Loucy (cell line): ENCODE results near the gene RUVBL2.
A peak's percentile ranks its signal among the peaks of the same experiment; 100 is the strongest.

Experiments used
- H2AFZ ChIP-seq: fragments of 200-600 bp; sonication (generic); 2 replicates; pipeline ENCODE4 v1.6.0; 2016; ENCODE audit warnings: antibody characterized with exemption, mild to moderate bottlenecking, low read length, moderate library complexity
- H3F3A ChIP-seq: fragments of 200-600 bp; 2 replicates; pipeline ENCODE4 v1.6.0; 2016; ENCODE audit warnings: antibody characterized with exemption, low read depth, mild to moderate bottlenecking
- H3K27me3 ChIP-seq: fragments of 200-600 bp; sonication (generic); 2 replicates; pipeline ENCODE4 v1.6.1; 2014; ENCODE audit warnings: low read length, mild to moderate bottlenecking; ENCODE audit not compliant: insufficient read depth, poor library complexity, severe bottlenecking
- H3K36me3 ChIP-seq: fragments of 200-600 bp; sonication (generic); 2 replicates; pipeline ENCODE4 v1.6.1; 2016; ENCODE audit warnings: low read length; ENCODE audit not compliant: insufficient read depth
- H3K4me1 ChIP-seq: fragments of 200-600 bp; sonication (generic); 2 replicates; pipeline ENCODE4 v1.5.1; 2014; ENCODE audit warnings: low read length, mild to moderate bottlenecking; ENCODE audit not compliant: insufficient read depth, poor library complexity, severe bottlenecking
- H3K4me2 ChIP-seq: fragments of 200-600 bp; sonication (generic); 2 replicates; pipeline ENCODE4 v1.6.0; 2014; ENCODE audit warnings: antibody characterized with exemption, low read length, low read depth, mild to moderate bottlenecking; ENCODE audit not compliant: poor library complexity, severe bottlenecking
- H3K4me3 ChIP-seq: fragments of 200-600 bp; sonication (generic); 2 replicates; pipeline ENCODE4 v1.5.1; 2014; ENCODE audit warnings: low read length, mild to moderate bottlenecking, mixed read lengths; ENCODE audit not compliant: poor library complexity, severe bottlenecking
- H3K79me2 ChIP-seq: fragments of 200-600 bp; sonication (generic); 2 replicates; pipeline ENCODE4 v1.6.1; 2014; ENCODE audit warnings: low read length; ENCODE audit not compliant: insufficient read depth
- H3K9ac ChIP-seq: fragments of 200-600 bp; sonication (generic); 2 replicates; pipeline ENCODE4 v1.6.0; 2014; ENCODE audit warnings: mild to moderate bottlenecking, low read depth, low read length, moderate library complexity; ENCODE audit not compliant: poor library complexity, severe bottlenecking
- H3K9me2 ChIP-seq: fragments of 200-600 bp; sonication (generic); replicated peaks from 2 replicates; pipeline ENCODE4 v1.6.1; 2016; ENCODE audit warnings: low read depth, low read length, mixed read lengths
- H3K9me3 ChIP-seq: fragments of 200-600 bp; sonication (generic); 2 replicates; pipeline ENCODE4 v1.6.1; 2014; ENCODE audit warnings: mild to moderate bottlenecking, antibody characterized with exemption, low read length, low read depth; ENCODE audit not compliant: insufficient read depth
- H4K20me1 ChIP-seq: fragments of 200-600 bp; sonication (generic); 2 replicates; pipeline ENCODE4 v1.6.0; 2014; ENCODE audit warnings: antibody characterized with exemption, low read length, mild to moderate bottlenecking; ENCODE audit not compliant: insufficient read depth, poor library complexity, severe bottlenecking
- CTCF ChIP-seq: fragments of 200-600 bp; sonication (generic); conservative IDR thresholded peaks from 2 replicates; pipeline ENCODE4 v1.5.1; 2014; ENCODE audit warnings: mild to moderate bottlenecking, antibody characterized with exemption, low read length
- EZH2phosphoT487 ChIP-seq: fragments of 200-600 bp; IDR thresholded peaks from 2 replicates; pipeline ENCODE4 v1.6.1; 2018; ENCODE audit warnings: antibody characterized with exemption, mild to moderate bottlenecking, moderate library complexity, borderline replicate concordance

The RUVBL2 gene

DNA sequence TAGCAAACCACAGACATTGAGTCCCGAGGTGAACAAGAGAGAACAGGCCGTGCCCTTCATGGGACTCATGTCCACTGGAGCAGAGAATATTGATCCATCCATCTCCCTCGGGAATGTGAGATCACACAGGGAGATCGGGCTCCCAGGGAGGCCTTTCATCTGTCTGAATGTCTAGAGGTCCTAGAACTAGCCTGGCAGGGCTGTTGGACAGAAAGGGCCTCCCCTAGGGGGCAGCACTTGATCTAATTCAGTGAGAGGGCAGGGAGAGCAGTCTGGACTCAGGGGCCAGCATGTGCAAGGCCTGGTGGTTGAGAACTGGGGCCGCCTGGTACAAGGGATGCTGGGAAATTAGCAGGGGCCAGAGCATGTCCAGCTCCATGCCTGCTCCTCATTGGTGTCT lies 4.3 kb downstream of the RUVBL2 start:
- H3K4me2 ChIP-seq, result no peak overlapping the region
- no peak overlapping the region for H3K9ac ChIP-seq
- no peak overlapping the region for H2AFZ ChIP-seq
- no peaks in the 10 kb centered on the region for H3F3A ChIP-seq
- H3K9me3 ChIP-seq, result no peaks in the 10 kb centered on the region
- H3K79me2 ChIP-seq, result peaks cover 56% of the 10 kb centered on the region
- TF ChIP-seq EZH2phosphoT487 (no peak), CTCF (peak; percentile 79)
- H3K27me3 ChIP-seq, result no peaks in the 10 kb centered on the region
- H3K9me2 ChIP-seq, result no peaks in the 10 kb centered on the region
- peaks cover 2% of the 10 kb centered on the region; the same call in 1 of the 2 replicates for H3K36me3 ChIP-seq
- H3K4me1 ChIP-seq, result peaks cover 7% of the 10 kb centered on the region
- no peak overlapping the region for H3K4me3 ChIP-seq
- peaks cover 27% of the 10 kb centered on the region for H4K20me1 ChIP-seq

DNA sequence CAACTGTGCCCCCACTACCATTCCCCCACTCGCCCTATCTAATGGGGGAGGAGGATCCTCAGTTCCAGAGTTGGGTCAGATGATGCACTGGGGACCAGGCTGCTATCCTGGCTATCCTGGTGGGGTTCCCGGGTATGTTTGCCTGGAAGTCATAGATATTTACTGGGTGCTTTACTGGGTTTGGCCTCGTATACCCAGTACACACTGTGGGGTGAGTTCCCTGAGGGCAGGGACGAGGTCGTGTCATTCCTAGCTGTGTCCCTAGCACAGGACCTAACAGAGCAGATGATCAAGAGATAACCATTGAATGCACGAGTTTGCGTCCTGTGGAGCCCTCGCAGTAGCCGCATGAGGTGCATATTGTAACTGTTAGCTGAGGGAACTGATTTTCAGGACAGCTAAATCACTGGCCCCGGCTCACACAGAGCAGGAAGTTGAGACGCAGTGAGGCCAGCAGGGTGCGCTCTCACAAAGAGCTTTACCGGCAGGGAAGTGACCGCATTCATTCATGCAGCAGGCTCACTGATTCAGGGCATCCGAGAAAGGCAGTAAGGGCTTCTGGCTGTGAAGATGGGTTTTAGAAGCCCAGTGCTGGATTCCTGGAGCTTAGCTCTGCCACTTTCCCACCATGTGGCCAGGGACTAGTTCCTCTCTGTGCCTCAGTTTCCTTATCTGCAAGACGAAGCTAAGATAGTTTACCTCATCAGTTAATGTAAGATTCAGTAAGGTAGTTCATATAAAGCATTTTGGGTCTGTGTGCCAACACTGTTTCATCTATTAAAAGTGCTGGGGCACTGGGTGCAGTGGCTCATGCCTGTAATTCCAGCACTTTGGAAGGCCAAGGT lies 6.0 kb downstream of the RUVBL2 start:
- H3F3A ChIP-seq, result no peaks in the 10 kb centered on the region
- peaks cover 7% of the 10 kb centered on the region for H3K4me1 ChIP-seq
- TF ChIP-seq CTCF (peak; percentile 76), EZH2phosphoT487 (no peak)
- H3K27me3 ChIP-seq, result no peaks in the 10 kb centered on the region
- no peak overlapping the region for H3K9ac ChIP-seq
- peaks cover 15% of the 10 kb centered on the region; the same call in 1 of the 2 replicates for H3K36me3 ChIP-seq
- no peak overlapping the region for H2AFZ ChIP-seq
- no peaks in the 10 kb centered on the region for H3K9me2 ChIP-seq
- H4K20me1 ChIP-seq, result peaks cover 22% of the 10 kb centered on the region
- peaks cover 45% of the 10 kb centered on the region for H3K79me2 ChIP-seq
- no peak overlapping the region for H3K4me3 ChIP-seq
- no peaks in the 10 kb centered on the region for H3K9me3 ChIP-seq
- H3K4me2 ChIP-seq, result no peak overlapping the region

- Histone ChIP-seq H3K4me3 (no peak overlapping the region), H3F3A (no peaks in the 10 kb centered on the region), H3K9me2 (no peaks in the 10 kb centered on the region), H3K4me1 (no peaks in the 10 kb centered on the region), H2AFZ (no peak overlapping the region), H3K27me3 (no peaks in the 10 kb centered on the region), H3K9me3 (no peaks in the 10 kb centered on the region), H3K4me2 (no peak overlapping the region), H3K36me3 (peaks cover 41% of the 10 kb centered on the region; the same call in 1 of the 2 replicates), H4K20me1 (peaks cover 5% of the 10 kb centered on the region), H3K9ac (no peak overlapping the region), H3K79me2 (peaks cover 6% of the 10 kb centered on the region; the same call in 1 of the 2 replicates)
- TF ChIP-seq CTCF, result no peak
- TF ChIP-seq EZH2phosphoT487, result no peak
Measured at GRCh38 chr19:49004133-49004532, 10.4 kb downstream of the RUVBL2 start.
